Fibroblast of skin of right quadriceps (primary cell): ENCODE measurements around the gene KIAA0586.

ENCODE experiments used
- DNase-seq: peaks from one replicate; pipeline ENCODE4 v3.0.0-alpha.2; 2013

The KIAA0586 gene

DNA sequence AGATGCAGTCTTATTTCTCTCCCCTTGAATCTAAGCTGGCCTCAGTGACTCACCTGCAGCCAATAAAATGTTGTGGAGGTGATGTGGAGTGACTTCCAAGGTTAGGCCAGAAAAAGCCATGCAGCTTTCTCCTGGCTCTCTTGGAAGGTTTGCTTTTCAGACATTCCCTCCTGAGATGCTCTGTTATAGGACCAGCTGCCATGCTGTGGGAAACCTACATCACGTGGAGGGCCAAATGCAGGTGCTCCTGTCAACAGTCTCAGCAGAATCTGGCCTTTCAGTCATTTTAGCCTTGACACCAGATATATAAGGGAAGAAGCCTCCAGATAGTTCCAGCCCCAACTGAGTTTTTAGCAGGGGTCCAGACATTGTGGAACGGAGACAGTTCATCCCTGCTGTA lies 172.2 kb downstream of the KIAA0586 start:
- no peak for DNase-seq
